Trophoblast cell (in vitro differentiated cells and primary cell): ENCODE results near the gene PCSK5.

Experiments used
- DNase-seq, 2 donors: peaks; one replicate each; pipeline ENCODE4 v3.0.0-alpha.2; 2016
- H2AFZ ChIP-seq: 2 replicates; pipeline ENCODE4 v1.6.1; 2013; ENCODE audit warnings: low read length, moderate library complexity, mild to moderate bottlenecking; ENCODE audit not compliant: insufficient read depth, poor library complexity
- H2AK5ac ChIP-seq: 2 replicates; pipeline ENCODE4 v1.6.1; 2013; ENCODE audit warnings: mild to moderate bottlenecking, low read length
- H2BK120ac ChIP-seq: 2 replicates; pipeline ENCODE4 v1.6.1; 2013; ENCODE audit warnings: low read length, mild to moderate bottlenecking, moderate library complexity; ENCODE audit not compliant: insufficient read depth, poor library complexity
- H2BK12ac ChIP-seq: 2 replicates; pipeline ENCODE4 v1.6.1; 2013; ENCODE audit warnings: mild to moderate bottlenecking, low read length, moderate library complexity
- H2BK5ac ChIP-seq: 2 replicates; pipeline ENCODE4 v1.6.1; 2013; ENCODE audit warnings: low read length, low read depth, moderate library complexity, mild to moderate bottlenecking; ENCODE audit not compliant: poor library complexity
- H3K14ac ChIP-seq: 2 replicates; pipeline ENCODE4 v1.6.1; 2013; ENCODE audit warnings: mild to moderate bottlenecking, low read length
- H3K18ac ChIP-seq: 2 replicates; pipeline ENCODE4 v1.6.1; 2013; ENCODE audit warnings: mild to moderate bottlenecking, low read length
- H3K23ac ChIP-seq: 2 replicates; pipeline ENCODE4 v1.6.1; 2013; ENCODE audit warnings: low read length
- H3K27ac ChIP-seq: 2 replicates; pipeline ENCODE4 v1.5.1; 2013; ENCODE audit warnings: low read depth, mild to moderate bottlenecking, inconsistent platforms, low read length, moderate library complexity
- H3K27me3 ChIP-seq: 2 replicates; pipeline ENCODE4 v1.6.1; 2013; ENCODE audit warnings: inconsistent platforms, mild to moderate bottlenecking, low read length, moderate library complexity; ENCODE audit not compliant: insufficient read depth
- H3K36me3 ChIP-seq, 2 experiments: 1 replicate in 1 of 2; 2 replicates in 1 of 2; pipeline ENCODE4 v1.6.1; 2013; ENCODE audit warnings: low read length in 2 of 2, mild to moderate bottlenecking in 2 of 2, moderate library complexity in 1 of 2; ENCODE audit not compliant: insufficient read depth in 2 of 2, control insufficient read depth in 1 of 2
- H3K4ac ChIP-seq: 2 replicates; pipeline ENCODE4 v1.6.1; 2013; ENCODE audit warnings: low read depth, mild to moderate bottlenecking, low read length, moderate library complexity
- H3K4me1 ChIP-seq, 2 experiments: 1 replicate in 1 of 2; 2 replicates in 1 of 2; pipeline ENCODE4 v1.6.1; 2013; ENCODE audit warnings: low read length in 2 of 2, mild to moderate bottlenecking in 2 of 2, moderate library complexity in 1 of 2; ENCODE audit not compliant: insufficient read depth in 2 of 2, control insufficient read depth in 1 of 2
- H3K4me2 ChIP-seq: 2 replicates; pipeline ENCODE4 v1.6.1; 2013; ENCODE audit warnings: inconsistent platforms, mild to moderate bottlenecking, low read length, moderate library complexity
- H3K4me3 ChIP-seq: 2 replicates; pipeline ENCODE4 v1.5.1; 2013; ENCODE audit warnings: mild to moderate bottlenecking, low read depth, low read length, inconsistent platforms
- H3K79me1 ChIP-seq: one replicate; pipeline ENCODE4 v1.6.1; 2013; ENCODE audit warnings: low read length
- H3K79me2 ChIP-seq: 2 replicates; pipeline ENCODE4 v1.6.1; 2013; ENCODE audit warnings: low read length, mild to moderate bottlenecking; ENCODE audit not compliant: control insufficient read depth, insufficient read depth, poor library complexity
- H3K9ac ChIP-seq: 2 replicates; pipeline ENCODE4 v1.6.1; 2013; ENCODE audit warnings: mild to moderate bottlenecking, low read length
- H3K9me3 ChIP-seq: 2 replicates; pipeline ENCODE4 v1.6.1; 2013; ENCODE audit warnings: low read depth, mild to moderate bottlenecking, control low read depth, inconsistent platforms, low read length; ENCODE audit not compliant: insufficient read depth
- H4K12ac ChIP-seq: 2 replicates; pipeline ENCODE4 v1.6.1; 2013; ENCODE audit warnings: low read depth, mild to moderate bottlenecking, low read length, moderate library complexity
- H4K8ac ChIP-seq: 2 replicates; pipeline ENCODE4 v1.6.1; 2013; ENCODE audit warnings: low read depth, mild to moderate bottlenecking, low read length, moderate library complexity
- H4K91ac ChIP-seq: one replicate; pipeline ENCODE4 v1.6.1; 2013; ENCODE audit warnings: low read depth, mild to moderate bottlenecking, low read length, moderate library complexity
- WGBS: extraction: QIAGEN DNeasy Blood & Tissue Kit; methylation state at CpG from one replicate; pipeline ENCODE4 v1.1.7; 2013; ENCODE audit warnings: missing lambda C conversion rate; ENCODE audit not compliant: insufficient read length, insufficient coverage; ENCODE audit errors: extremely low coverage; 5-methylcytosine and 5-hydroxymethylcytosine counted together

The PCSK5 gene

DNA sequence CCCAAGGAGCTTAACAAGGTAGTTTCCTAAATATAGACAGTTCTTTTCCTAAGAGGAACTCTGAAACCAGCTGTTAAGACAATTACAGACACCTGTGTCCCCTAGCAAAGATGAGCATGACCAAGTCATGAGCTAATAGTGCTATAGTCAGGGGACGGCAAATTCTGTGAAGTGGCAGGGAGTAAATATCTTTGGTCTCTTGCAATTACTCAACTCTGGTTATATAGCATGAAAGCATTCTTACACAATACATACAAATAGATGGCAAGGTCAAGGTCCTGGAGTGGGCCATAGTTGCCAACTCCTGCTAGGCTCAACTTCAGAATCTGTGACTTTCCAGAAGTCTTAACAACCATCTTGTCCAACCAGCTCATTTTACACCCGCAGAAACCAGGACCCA, 400.1 kb downstream of the PCSK5 start:
- H3K9ac ChIP-seq, result no peak overlapping the region
- WGBS, result no CpG with 5 or more reads among the region's 2 CpGs
- no peak overlapping the region for H2AFZ ChIP-seq
- no peaks in the 10 kb centered on the region for H3K79me1 ChIP-seq
- H3K4me2 ChIP-seq, result no peak overlapping the region
- H2BK12ac ChIP-seq, result no peak overlapping the region
- H3K27ac ChIP-seq, result no peak overlapping the region
- H3K18ac ChIP-seq, result no peak overlapping the region
- no peak overlapping the region for H2AK5ac ChIP-seq
- H3K27me3 ChIP-seq, result no peaks in the 10 kb centered on the region
- no peak overlapping the region for H3K4me3 ChIP-seq
- H3K79me2 ChIP-seq, result no peaks in the 10 kb centered on the region
- no peak overlapping the region for H3K4ac ChIP-seq
- no peak overlapping the region for H3K23ac ChIP-seq
- H3K14ac ChIP-seq, result no peak overlapping the region
- H2BK5ac ChIP-seq, result no peak overlapping the region
- H3K4me1 ChIP-seq, result no peaks in the 10 kb centered on the region
- DNase-seq, result no peak
- H4K12ac ChIP-seq, result no peak overlapping the region
- no peaks in the 10 kb centered on the region for H3K36me3 ChIP-seq
- H4K91ac ChIP-seq, result no peak overlapping the region
- no peak overlapping the region for H4K8ac ChIP-seq
- H2BK120ac ChIP-seq, result no peak overlapping the region
- H3K9me3 ChIP-seq, result peaks cover 2% of the 10 kb centered on the region

DNA sequence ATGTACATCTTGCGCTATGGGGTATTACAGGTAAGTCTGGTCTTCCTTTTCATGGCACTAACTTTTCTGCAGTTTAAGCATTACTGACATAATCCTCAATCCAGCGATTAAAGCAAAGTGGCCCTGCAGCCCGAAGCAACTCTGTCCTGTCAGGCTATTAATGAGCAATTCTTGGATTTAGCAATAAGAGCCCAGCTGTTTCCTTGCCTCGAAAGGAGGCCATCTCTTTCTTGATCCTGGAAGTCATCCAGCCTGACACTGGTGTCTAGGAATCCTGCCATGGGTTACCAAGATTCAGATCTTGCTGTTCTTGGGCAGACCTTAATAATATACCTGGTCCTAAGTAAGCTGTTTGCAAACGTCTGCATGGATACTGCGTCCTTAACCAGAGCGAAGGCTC, 401.8 kb downstream of the PCSK5 start:
- Histone ChIP-seq H4K91ac (no peak overlapping the region), H2AK5ac (no peak overlapping the region), H3K4me3 (no peak overlapping the region), H3K4me1 (peaks cover 0 to 3% of the 10 kb centered on the region in 2 experiments), H2BK5ac (no peak overlapping the region), H2BK12ac (no peak overlapping the region), H3K79me2 (no peaks in the 10 kb centered on the region), H4K12ac (no peak overlapping the region), H2AFZ (no peak overlapping the region), H3K14ac (no peak overlapping the region), H3K27me3 (no peaks in the 10 kb centered on the region), H3K23ac (no peak overlapping the region), H3K9ac (no peak overlapping the region), H3K79me1 (no peaks in the 10 kb centered on the region), H3K9me3 (no peaks in the 10 kb centered on the region), H4K8ac (no peak overlapping the region), H3K27ac (no peak overlapping the region), H2BK120ac (no peak overlapping the region), H3K36me3 (no peaks in the 10 kb centered on the region), H3K18ac (no peak overlapping the region), H3K4me2 (no peak overlapping the region), H3K4ac (no peak overlapping the region)
- WGBS, result no CpG with 5 or more reads among the region's 7 CpGs
- no peak for DNase-seq

DNA sequence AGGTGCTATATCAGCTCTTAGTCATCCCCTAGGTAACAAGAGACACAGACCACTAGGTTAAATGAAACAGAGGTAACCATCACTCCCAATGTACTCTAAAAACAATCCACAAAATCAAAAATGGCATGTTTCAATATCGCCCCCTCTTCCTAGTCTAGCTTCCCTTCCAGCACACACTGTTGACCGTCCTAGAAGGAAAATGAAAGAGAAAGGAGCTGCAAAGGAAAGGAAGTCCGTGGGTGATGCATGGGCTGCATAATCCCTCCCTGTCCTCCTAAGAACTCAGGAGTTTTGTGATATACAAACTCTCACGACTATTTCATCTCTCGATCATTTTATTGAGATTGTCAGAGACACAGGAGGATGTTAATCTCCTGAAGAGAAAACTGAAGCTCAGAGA, 402.2 kb downstream of the PCSK5 start:
- Histone ChIP-seq H2AFZ (no peak overlapping the region), H4K91ac (no peak overlapping the region), H3K36me3 (no peaks in the 10 kb centered on the region), H2AK5ac (no peak overlapping the region), H3K14ac (no peak overlapping the region), H3K18ac (no peak overlapping the region), H3K4ac (no peak overlapping the region), H4K12ac (no peak overlapping the region), H2BK5ac (no peak overlapping the region), H2BK12ac (no peak overlapping the region), H3K79me2 (no peaks in the 10 kb centered on the region), H3K9ac (no peak overlapping the region), H3K23ac (no peak overlapping the region), H3K79me1 (peaks cover 1% of the 10 kb centered on the region), H3K9me3 (no peaks in the 10 kb centered on the region), H2BK120ac (no peak overlapping the region), H4K8ac (no peak overlapping the region), H3K4me2 (no peak overlapping the region), H3K27ac (no peak overlapping the region), H3K27me3 (no peaks in the 10 kb centered on the region), H3K4me1 (peaks cover 3 to 4% of the 10 kb centered on the region in 2 experiments), H3K4me3 (no peak overlapping the region)
- WGBS, result no CpG with 5 or more reads among the region's 5 CpGs
- no peak for DNase-seq

DNA sequence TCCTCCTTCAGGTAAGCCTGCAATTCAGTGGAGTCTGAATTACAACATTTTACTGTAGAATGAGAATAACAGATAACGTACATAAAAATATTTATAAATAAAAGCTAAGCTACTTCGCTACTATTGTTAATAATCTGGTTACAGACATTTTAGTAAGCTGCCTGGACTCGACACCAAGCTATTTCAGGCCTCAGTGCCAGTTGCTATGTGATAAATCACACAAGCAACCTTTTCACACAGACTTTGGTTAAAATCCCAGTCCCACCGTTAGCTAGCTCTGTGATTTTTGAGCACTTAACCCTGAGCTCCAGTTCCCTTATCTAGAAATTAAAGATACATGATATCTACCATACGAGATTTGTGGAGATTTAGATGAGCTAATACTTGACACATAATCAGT, 403.8 kb downstream of the PCSK5 start:
- no peaks in the 10 kb centered on the region for H3K9me3 ChIP-seq
- no peak overlapping the region for H3K4ac ChIP-seq
- no peak overlapping the region for H4K12ac ChIP-seq
- no peak overlapping the region for H2AFZ ChIP-seq
- no peak overlapping the region for H3K14ac ChIP-seq
- WGBS, result no CpG with 5 or more reads among the region's 5 CpGs
- H4K91ac ChIP-seq, result no peak overlapping the region
- no peak overlapping the region for H3K23ac ChIP-seq
- no peak overlapping the region for H3K4me3 ChIP-seq
- H3K27me3 ChIP-seq, result no peaks in the 10 kb centered on the region
- no peak overlapping the region for H3K27ac ChIP-seq
- peaks cover 8 to 10% of the 10 kb centered on the region in 2 experiments for H3K4me1 ChIP-seq
- DNase-seq, result no peak
- H2AK5ac ChIP-seq, result no peak overlapping the region
- H3K18ac ChIP-seq, result no peak overlapping the region
- H2BK5ac ChIP-seq, result no peak overlapping the region
- peaks cover 8% of the 10 kb centered on the region for H3K79me1 ChIP-seq
- H3K4me2 ChIP-seq, result no peak overlapping the region
- H2BK120ac ChIP-seq, result no peak overlapping the region
- H3K36me3 ChIP-seq, result no peaks in the 10 kb centered on the region
- H3K9ac ChIP-seq, result no peak overlapping the region
- H2BK12ac ChIP-seq, result no peak overlapping the region
- no peaks in the 10 kb centered on the region for H3K79me2 ChIP-seq
- H4K8ac ChIP-seq, result no peak overlapping the region
